ACHN (cell line): Measurements from ENCODE around the gene HSD11B2.

ENCODE experiments used
- DNase-seq: peaks from one replicate; pipeline ENCODE4 v3.0.0-alpha.2; 2015
- in situ Hi-C: cut with HindIII; loops from 2 replicates; pipeline ENCODE4 v1.10.0; 2017; ENCODE audit warnings: low sequenced_read_pairs, low pct_ligation_motif_present, low pct_unique_long_range_greater_than_20kb

Gene HSD11B2

GRCh38 chr16:67395458-67396158 is 35.3 kb upstream of the HSD11B2 start:
- in situ Hi-C loops, result no loop called here
- DNase-seq, result no peak

GRCh38 chr16:67396159-67397035 is 34.5 kb upstream of the HSD11B2 start:
- DNase-seq, result peak; percentile 58
- in situ Hi-C loops, result no loop called here

GRCh38 chr16:67397036-67397801 is 33.7 kb upstream of the HSD11B2 start:
- in situ Hi-C loops, result no loop called here
- no peak for DNase-seq

GRCh38 chr16:67397812-67398545 is 32.9 kb upstream of the HSD11B2 start:
- peak; percentile 59 for DNase-seq
- in situ Hi-C loops, result no loop called here

- DNase-seq, result no peak
- in situ Hi-C loops, result no loop called here
These were observed 32.2 kb upstream of the HSD11B2 start for GRCh38 chr16:67398546-67399217.

GRCh38 chr16:67399218-67399733 is 31.6 kb upstream of the HSD11B2 start:
- in situ Hi-C loops, result no loop called here
- no peak for DNase-seq

GRCh38 chr16:67399749-67400704 is 30.9 kb upstream of the HSD11B2 start:
- in situ Hi-C loops, result no loop called here
- DNase-seq, result no peak

- in situ Hi-C loops, result no loop called here
- no peak for DNase-seq
These were observed 30.0 kb upstream of the HSD11B2 start for GRCh38 chr16:67400901-67401300.

- DNase-seq, result no peak
- in situ Hi-C loops, result no loop called here
These were observed 26.9 kb upstream of the HSD11B2 start for GRCh38 chr16:67403976-67404555.

GRCh38 chr16:67404740-67405226 is 26.1 kb upstream of the HSD11B2 start:
- in situ Hi-C loops, result no loop called here
- no peak for DNase-seq

- in situ Hi-C loops, result no loop called here
These were observed 25.6 kb upstream of the HSD11B2 start for GRCh38 chr16:67405336-67405735.

GRCh38 chr16:67406111-67406971 is 24.6 kb upstream of the HSD11B2 start:
- DNase-seq, result peak; percentile 27
- in situ Hi-C loops, result no loop called here

More at GRCh38 chr16:67405336-67405735, 25.6 kb upstream of the HSD11B2 start:
- DNase-seq, result no peak

GRCh38 chr16:67407176-67407787 is 23.6 kb upstream of the HSD11B2 start:
- no peak for DNase-seq
- in situ Hi-C loops, result no loop called here

GRCh38 chr16:67407788-67408452 is 23.0 kb upstream of the HSD11B2 start:
- in situ Hi-C loops, result no loop called here

GRCh38 chr16:67409631-67410030 is 21.3 kb upstream of the HSD11B2 start:
- in situ Hi-C loops, result no loop called here
- no peak for DNase-seq

More at GRCh38 chr16:67407788-67408452, 23.0 kb upstream of the HSD11B2 start:
- no peak for DNase-seq
